A549 (cell line): Measurements from ENCODE around the gene ACOXL. TPM values are rescaled to one million over a fixed set of nuclear protein-coding genes. Genes with fewer than 3 reads are reported as not detected.

Source experiments
- ATAC-seq, 2 experiments: fragments of 200-7000 bp in 1 of 2; fragments of >200 bp in 1 of 2; cut with Nextera tagmentation in 1 of 2; cut with Tn5 transposase in 1 of 2; 3 replicates each; pipeline versions ENCODE4 v1.8.0 to v1.9.1; 2018 to 2020; ENCODE audit warnings: mild to moderate bottlenecking in 1 of 2, moderate library complexity in 1 of 2
- CTCF ChIA-PET: fragments of 300-600 bp; sonication (Branson Sonifier 250); formaldehyde crosslinking; extraction: SDS; loops from one replicate; lab custom pipeline; 2021; ENCODE audit warnings: antibody characterized with exemption, inconsistent platforms; lab: Yijun Ruan, JAX
- POLR2A ChIA-PET: fragments of 350-600 bp; formaldehyde crosslinking; extraction: SDS; loops from one replicate; lab custom pipeline; 2021; ENCODE audit warnings: antibody characterized with exemption, inconsistent platforms; lab: Yijun Ruan, JAX
- DNase-seq, 2 experiments: peaks; one replicate each; pipeline versions ENCODE4 v3.0.0 to v3.0.0-alpha.2; 2011 to 2016; ENCODE audit warnings: low read depth in 1 of 2, low spot score in 1 of 2
- FAIRE-seq: peaks from 2 replicates; lab custom pipeline; 2011; peaks lifted over from hg19 to GRCh38; lab: Jason Lieb, UNC
- H3K27ac ChIP-seq, 2 experiments: fragments of >200 bp; sonication (Bioruptor Twin); formaldehyde crosslinking; 3 replicates each; pipeline ENCODE4 v1.5.1; 2016 to 2017
- H3K4me1 ChIP-seq: fragments of >200 bp; sonication (Bioruptor Twin); formaldehyde crosslinking; 3 replicates; pipeline ENCODE4 v1.6.1; 2016
- H3K4me2 ChIP-seq: fragments of >200 bp; sonication (Bioruptor Twin); formaldehyde crosslinking; 3 replicates; pipeline ENCODE4 v1.6.1; 2016
- H3K4me3 ChIP-seq: fragments of >200 bp; sonication (Bioruptor Twin); formaldehyde crosslinking; 3 replicates; pipeline ENCODE4 v1.5.1; 2016
- H3K9me3 ChIP-seq: fragments of >200 bp; sonication (Bioruptor Twin); formaldehyde crosslinking; 3 replicates; pipeline ENCODE4 v1.6.1; 2016
- CBX2 ChIP-seq: fragments of 200-600 bp; sonication (generic); IDR thresholded peaks from 2 replicates; pipeline ENCODE4 v1.6.1; 2016; ENCODE audit warnings: low read depth, mild to moderate bottlenecking, borderline replicate concordance
- CHD4 ChIP-seq: fragments of 200-600 bp; sonication (generic); IDR thresholded peaks from 2 replicates; pipeline ENCODE4 v1.6.1; 2016; ENCODE audit warnings: antibody characterized with exemption, mild to moderate bottlenecking, borderline replicate concordance
- EP300 ChIP-seq, 2 experiments: fragments of >200 bp; sonication (Bioruptor Twin); formaldehyde crosslinking; IDR thresholded peaks; 2 replicates in 1 of 2; 3 replicates in 1 of 2; pipeline ENCODE4 v1.6.1; 2016 to 2017
- FOSB ChIP-seq: fragments of 250-450 bp; sonication (Bioruptor Pico); IDR thresholded peaks from 2 replicates; pipeline ENCODE4 v1.5.0; 2020; ENCODE audit warnings: mild to moderate bottlenecking, moderate library complexity
- HDAC2 ChIP-seq: fragments of 200-600 bp; sonication (generic); IDR thresholded peaks from 2 replicates; pipeline ENCODE4 v1.6.1; 2016
- HOXB13 ChIP-seq: fragments of 250-450 bp; sonication (Bioruptor Pico); IDR thresholded peaks from 2 replicates; pipeline ENCODE4 v1.5.0; 2020; ENCODE audit warnings: low read depth, mild to moderate bottlenecking, moderate library complexity
- MAFK ChIP-seq: fragments of 450-650 bp; IDR thresholded peaks from 2 replicates; pipeline ENCODE4 v1.6.1; 2014; ENCODE audit not compliant: partially characterized antibody
- NFE2L2 ChIP-seq: fragments of 150-350 bp; conservative IDR thresholded peaks from 2 replicates; pipeline ENCODE4 v1.6.1; 2014; ENCODE audit warnings: low read length
- POLR2A ChIP-seq: IDR thresholded peaks from 2 replicates; pipeline ENCODE4 v1.6.1; 2012; ENCODE audit warnings: mild to moderate bottlenecking, low read length
- RFX5 ChIP-seq: fragments of 450-650 bp; IDR thresholded peaks from 2 replicates; pipeline ENCODE4 v1.7.1; 2014; ENCODE audit warnings: antibody characterized with exemption, mild to moderate bottlenecking, moderate library complexity
- TP53 ChIP-seq: fragments of 250-450 bp; sonication (Bioruptor Pico); IDR thresholded peaks from 2 replicates; pipeline ENCODE4 v1.5.0; 2021; ENCODE audit warnings: mild to moderate bottlenecking, moderate library complexity
- ZFP36 ChIP-seq: fragments of 450-650 bp; IDR thresholded peaks from 2 replicates; pipeline ENCODE4 v1.6.1; 2014; ENCODE audit warnings: borderline replicate concordance; ENCODE audit not compliant: partially characterized antibody
- WGBS: methylation state at CpG from one replicate; pipeline ENCODE4 v1.1.6; 2017; ENCODE audit errors: missing lambda C conversion rate; 5-methylcytosine and 5-hydroxymethylcytosine counted together
- polyA plus RNA-seq, 4 experiments: library from polyadenylated mRNA; depleted of rRNA in 3 of 4; stranded (reverse); fragments of >200 nt; fragmentation: RNase III in 1 of 4; extraction: RNeasy Plus Mini Kit Qiagen cat#74134 plus additional on column Dnase treatment in 1 of 4; gene quantifications; 2 replicates in 3 of 4; 3 replicates in 1 of 4; pipeline ENCODE4 v1.2.3, GENCODE V29; 2011 to 2017
- TF ChIP-seq, protein P1 (sequence below): fragments of 250-450 bp; sonication (Bioruptor Pico); IDR thresholded peaks from 2 replicates; pipeline ENCODE4 v1.5.0; 2020; ENCODE audit warnings: low read depth, mild to moderate bottlenecking, moderate library complexity
- TF ChIP-seq, protein P2 (sequence below): fragments of 200-600 bp; sonication (generic); IDR thresholded peaks from 2 replicates; pipeline ENCODE4 v1.6.1; 2016; ENCODE audit warnings: antibody characterized with exemption, mild to moderate bottlenecking, moderate library complexity
- TF ChIP-seq, protein P3 (sequence below): fragments of >200 bp; sonication (Bioruptor Twin); formaldehyde crosslinking; IDR thresholded peaks from 2 replicates; pipeline ENCODE4 v1.6.1; 2016

ACOXL gene
- polyA plus RNA-seq, 2 of the 4 experiments (the other 2 are of a cell fraction) = not detected

DNA sequence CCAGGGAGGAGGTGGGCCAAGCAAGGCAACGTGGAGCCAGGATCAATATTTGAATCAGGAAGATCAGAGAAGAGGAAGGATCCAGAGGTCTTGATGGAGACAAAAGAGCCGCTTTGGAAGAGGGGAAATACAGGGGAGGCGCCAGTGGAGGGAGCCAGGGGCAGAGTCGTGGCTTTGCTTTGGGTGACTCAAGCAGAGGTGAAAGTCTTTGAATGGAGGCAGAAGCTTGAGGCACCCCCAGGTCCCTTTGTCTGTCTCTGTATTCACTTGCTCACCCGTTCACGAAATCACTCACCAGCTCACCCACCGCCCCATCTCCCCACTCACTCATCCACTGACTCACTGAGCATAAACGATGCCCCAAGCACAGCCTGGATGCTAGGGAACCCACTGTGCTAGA, 134.1 kb downstream of the ACOXL start:
- Histone ChIP-seq H3K9me3 (no peaks in the 10 kb centered on the region), H3K4me1 (no peaks in the 10 kb centered on the region), H3K4me2 (no peak overlapping the region), H3K27ac (no peak overlapping the region), H3K4me3 (no peak overlapping the region)
- DNase-seq = no peak
- no peak for FAIRE-seq
- POLR2A ChIA-PET = no interaction called here
- CTCF ChIA-PET = interaction anchor here (0.6 kb wide), 1 partner anchor 313 kb away, joined by 3 read pairs; no protein-coding TSS in a partner anchor
- no peak for TF ChIP-seq CBX2
- TF ChIP-seq, protein P1, sequence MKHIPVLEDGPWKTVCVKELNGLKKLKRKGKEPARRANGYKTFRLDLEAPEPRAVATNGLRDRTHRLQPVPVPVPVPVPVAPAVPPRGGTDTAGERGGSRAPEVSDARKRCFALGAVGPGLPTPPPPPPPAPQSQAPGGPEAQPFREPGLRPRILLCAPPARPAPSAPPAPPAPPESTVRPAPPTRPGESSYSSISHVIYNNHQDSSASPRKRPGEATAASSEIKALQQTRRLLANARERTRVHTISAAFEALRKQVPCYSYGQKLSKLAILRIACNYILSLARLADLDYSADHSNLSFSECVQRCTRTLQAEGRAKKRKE (CRISPR knock-in tag) = no peak
- TF ChIP-seq HOXB13 (CRISPR knock-in tag) = no peak
- TF ChIP-seq NFE2L2 = no peak
- no peak for TF ChIP-seq TP53 (CRISPR knock-in tag)
- TF ChIP-seq CHD4 = no peak
- TF ChIP-seq EP300 (IDR thresholded peaks at IDR 0.05) = no peak
- TF ChIP-seq MAFK = no peak
- peak in 1 of 2 experiments; percentile 36; a peak in 2 of 6 replicates for ATAC-seq
- 31% methylated on average over 8 of the region's 8 CpGs for WGBS

DNA sequence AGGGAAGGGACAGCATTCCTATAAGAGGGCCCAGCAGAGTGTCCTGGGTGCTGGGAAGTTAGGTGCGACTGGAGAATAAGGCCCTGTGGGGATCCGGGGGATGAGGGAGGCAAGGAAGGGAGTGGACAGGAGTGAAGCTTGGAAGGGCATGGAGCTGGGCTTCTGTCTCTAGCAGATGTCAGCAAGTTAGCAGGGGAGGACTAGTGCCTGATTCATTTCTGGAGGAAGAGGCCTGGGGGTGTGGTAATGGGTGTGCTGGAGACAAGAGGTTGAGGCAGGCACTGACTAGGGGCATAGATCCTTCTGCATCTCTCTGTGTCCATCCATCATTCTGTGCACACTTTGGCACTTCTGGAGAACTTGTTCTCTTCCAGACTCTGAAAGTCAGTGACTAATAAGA, 134.7 kb downstream of the ACOXL start:
- ChIA-PET CTCF (no interaction called here), POLR2A (no interaction called here)

DNA sequence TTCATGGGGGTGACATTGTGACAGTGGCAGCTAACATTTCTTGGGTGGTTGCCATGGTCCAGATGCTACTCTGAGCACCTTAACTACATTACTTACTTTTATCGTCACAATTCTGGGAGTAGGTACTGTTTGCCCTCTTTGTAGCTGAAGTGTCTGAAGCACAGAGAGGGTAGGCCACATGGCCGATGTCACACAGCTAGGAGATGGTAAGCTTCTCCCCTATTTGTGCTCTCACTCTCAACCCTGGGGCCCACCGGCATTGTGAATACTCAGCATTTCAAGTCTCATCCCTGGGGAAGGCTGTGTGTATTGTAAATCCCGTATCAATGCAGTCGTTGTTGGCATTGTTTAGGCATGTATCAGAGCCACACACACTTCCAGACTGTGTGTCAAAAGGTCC, 136.6 kb downstream of the ACOXL start:
- no peak for FAIRE-seq
- H3K9me3 ChIP-seq = no peaks in the 10 kb centered on the region
- ATAC-seq = no peak
- no peaks in the 10 kb centered on the region for H3K4me1 ChIP-seq
- H3K4me2 ChIP-seq = no peak overlapping the region
- WGBS = 33% methylated on average over 5 of the region's 5 CpGs
- TF ChIP-seq ZFP36 = peak; percentile 11
- no peak for TF ChIP-seq POLR2A
- TF ChIP-seq, all 56 proteins: peak for 1
- no peak overlapping the region for H3K4me3 ChIP-seq
- no peak for DNase-seq
- ChIA-PET CTCF (interaction anchor here (1.0 kb wide), 1 partner anchor 9 kb away, joined by 3 read pairs; no protein-coding TSS in a partner anchor), POLR2A (no interaction called here)
- H3K27ac ChIP-seq = no peak overlapping the region

More for the DNA sequence above, 134.7 kb downstream of the ACOXL start:
- H3K4me2 ChIP-seq = no peak overlapping the region
- no peaks in the 10 kb centered on the region for H3K4me1 ChIP-seq
- no peak overlapping the region for H3K27ac ChIP-seq
- WGBS = 64% methylated on average over 2 of the region's 2 CpGs
- FAIRE-seq (no peak), DNase-seq (no peak), ATAC-seq (no peak)
- no peak overlapping the region for H3K4me3 ChIP-seq
- no peaks in the 10 kb centered on the region for H3K9me3 ChIP-seq
- no peak for TF ChIP-seq FOSB (CRISPR knock-in tag)
- TF ChIP-seq HDAC2 = no peak

DNA sequence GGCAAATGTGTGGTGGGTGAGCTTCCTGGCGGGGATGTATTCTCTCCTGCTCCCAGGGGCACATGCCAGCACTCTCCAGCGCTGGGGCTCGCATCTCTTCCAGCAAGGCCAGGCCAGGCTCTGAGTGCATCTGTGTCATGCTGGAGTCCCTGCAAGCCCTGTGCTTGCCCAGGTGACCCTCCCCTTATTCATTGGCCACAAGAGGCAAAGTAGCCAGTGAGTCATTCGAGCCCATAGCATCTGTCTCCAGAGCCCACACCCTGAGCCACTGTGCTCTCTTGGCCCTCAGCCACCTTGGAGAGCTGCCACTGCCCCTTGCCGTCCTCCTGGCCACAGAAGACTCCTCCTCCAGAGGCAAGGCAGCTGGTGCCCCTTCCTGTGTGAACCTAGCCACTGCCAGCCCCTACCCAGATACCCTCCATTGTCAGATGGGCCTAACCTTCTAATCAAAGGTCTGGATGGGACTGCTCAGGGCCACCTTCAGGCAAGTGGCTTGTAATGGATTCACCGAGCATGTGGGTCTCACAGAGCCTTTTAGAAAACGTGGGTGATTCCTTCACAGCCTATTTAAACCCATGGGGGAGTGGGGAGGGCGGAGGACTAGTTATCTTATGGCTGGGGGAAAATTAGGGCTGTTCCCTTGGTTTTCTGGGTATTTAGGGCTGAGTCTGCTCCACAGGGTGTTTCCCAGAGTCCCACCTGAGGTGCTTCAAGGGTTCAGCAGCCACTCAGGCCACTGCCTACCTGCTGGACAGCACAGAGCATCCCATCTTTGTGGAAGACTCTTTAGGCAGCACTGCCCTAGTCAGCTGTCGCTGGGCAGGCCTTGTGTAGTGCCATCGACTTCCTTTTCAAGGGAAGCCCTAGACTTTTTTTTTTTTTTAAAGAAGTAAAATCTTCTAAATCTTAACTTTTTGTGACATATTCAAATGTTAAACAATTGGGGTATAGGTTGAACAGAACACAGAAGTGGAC, 137.4 kb downstream of the ACOXL start:
- ChIA-PET CTCF (interaction anchor here (1.0 kb wide), 1 partner anchor 9 kb away, joined by 3 read pairs; no protein-coding TSS in a partner anchor), POLR2A (no interaction called here)
- DNase-seq (peak in 1 of 2 experiments; percentile 14), FAIRE-seq (no peak), ATAC-seq (peak; percentile 41 to 53; a peak in 3 of 6 replicates)
- TF ChIP-seq RFX5 = 0 out of 2 replicates have a peak, but pooled peaks have one; percentile 44
- TF ChIP-seq, protein P2, sequence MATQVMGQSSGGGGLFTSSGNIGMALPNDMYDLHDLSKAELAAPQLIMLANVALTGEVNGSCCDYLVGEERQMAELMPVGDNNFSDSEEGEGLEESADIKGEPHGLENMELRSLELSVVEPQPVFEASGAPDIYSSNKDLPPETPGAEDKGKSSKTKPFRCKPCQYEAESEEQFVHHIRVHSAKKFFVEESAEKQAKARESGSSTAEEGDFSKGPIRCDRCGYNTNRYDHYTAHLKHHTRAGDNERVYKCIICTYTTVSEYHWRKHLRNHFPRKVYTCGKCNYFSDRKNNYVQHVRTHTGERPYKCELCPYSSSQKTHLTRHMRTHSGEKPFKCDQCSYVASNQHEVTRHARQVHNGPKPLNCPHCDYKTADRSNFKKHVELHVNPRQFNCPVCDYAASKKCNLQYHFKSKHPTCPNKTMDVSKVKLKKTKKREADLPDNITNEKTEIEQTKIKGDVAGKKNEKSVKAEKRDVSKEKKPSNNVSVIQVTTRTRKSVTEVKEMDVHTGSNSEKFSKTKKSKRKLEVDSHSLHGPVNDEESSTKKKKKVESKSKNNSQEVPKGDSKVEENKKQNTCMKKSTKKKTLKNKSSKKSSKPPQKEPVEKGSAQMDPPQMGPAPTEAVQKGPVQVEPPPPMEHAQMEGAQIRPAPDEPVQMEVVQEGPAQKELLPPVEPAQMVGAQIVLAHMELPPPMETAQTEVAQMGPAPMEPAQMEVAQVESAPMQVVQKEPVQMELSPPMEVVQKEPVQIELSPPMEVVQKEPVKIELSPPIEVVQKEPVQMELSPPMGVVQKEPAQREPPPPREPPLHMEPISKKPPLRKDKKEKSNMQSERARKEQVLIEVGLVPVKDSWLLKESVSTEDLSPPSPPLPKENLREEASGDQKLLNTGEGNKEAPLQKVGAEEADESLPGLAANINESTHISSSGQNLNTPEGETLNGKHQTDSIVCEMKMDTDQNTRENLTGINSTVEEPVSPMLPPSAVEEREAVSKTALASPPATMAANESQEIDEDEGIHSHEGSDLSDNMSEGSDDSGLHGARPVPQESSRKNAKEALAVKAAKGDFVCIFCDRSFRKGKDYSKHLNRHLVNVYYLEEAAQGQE = peak; percentile 21; the same call in 1 of the 2 replicates
- TF ChIP-seq, protein P3, sequence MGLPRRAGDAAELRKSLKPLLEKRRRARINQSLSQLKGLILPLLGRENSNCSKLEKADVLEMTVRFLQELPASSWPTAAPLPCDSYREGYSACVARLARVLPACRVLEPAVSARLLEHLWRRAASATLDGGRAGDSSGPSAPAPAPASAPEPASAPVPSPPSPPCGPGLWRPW = no peak
- 45% methylated on average over 10 of the region's 10 CpGs for WGBS
- Histone ChIP-seq H3K4me3 (no peak overlapping the region), H3K4me2 (no peak overlapping the region), H3K4me1 (no peaks in the 10 kb centered on the region), H3K27ac (no peak overlapping the region), H3K9me3 (no peaks in the 10 kb centered on the region)
